Measurements from ENCODE around the gene TSC22D2. TPM values are rescaled to one million over a fixed set of nuclear protein-coding genes. Genes with fewer than 3 reads are reported as not detected.

The TSC22D2 gene
- total and polyA plus RNA-seq, 2 of the 4 experiments (the other 2 are of a cell fraction), result 12.2 to 20.5 TPM

GRCh38 chr3:150436161-150436560 lies 28.1 kb downstream of the TSC22D2 start:
- H2BK5ac ChIP-seq (ENCODE audit: low read depth, low read length, poor library complexity, severe bottlenecking), result no peak overlapping the region
- H2BK20ac ChIP-seq (ENCODE audit: low read depth, low read length), result no peak overlapping the region
- H3K27me3 ChIP-seq (ENCODE audit: control insufficient read depth, insufficient read depth, low read length), result no peaks in the 10 kb centered on the region
- no peak for TF ChIP-seq RCOR1 (IDR thresholded peaks at IDR 0.05; ENCODE audit: insufficient replicate concordance, low read length)
- TF ChIP-seq MXI1 (IDR thresholded peaks at IDR 0.05; ENCODE audit: borderline replicate concordance, low read depth, low read length), result no peak
- no peak for TF ChIP-seq MAFK (IDR thresholded peaks at IDR 0.05; ENCODE audit: low read depth, low read length)
- TF ChIP-seq RFX5 (IDR thresholded peaks at IDR 0.05; ENCODE audit: low read depth, low read length), result no peak
- no peak for TF ChIP-seq SMC3 (IDR thresholded peaks at IDR 0.05; ENCODE audit: low read depth, low read length)
- no peak for TF ChIP-seq CHD1 (IDR thresholded peaks at IDR 0.05; ENCODE audit: low read depth, low read length)
- TF ChIP-seq BHLHE40 (IDR thresholded peaks at IDR 0.05; ENCODE audit: low read depth, low read length), result no peak
- no peak for TF ChIP-seq RAD21 (IDR thresholded peaks at IDR 0.05; ENCODE audit: low read length)
- TF ChIP-seq FOS (IDR thresholded peaks at IDR 0.05; ENCODE audit: low read depth, low read length), result no peak
- no peak for TF ChIP-seq ELK1 (IDR thresholded peaks at IDR 0.05; ENCODE audit: borderline replicate concordance, low read depth, low read length)
- DNase-seq (no peak), ATAC-seq (ENCODE audit: low read depth) (no peak)
- H3K9me1 ChIP-seq (ENCODE audit: insufficient read depth, low read length), result peaks cover 7% of the 10 kb centered on the region; the same call in 1 of the 2 replicates
- peaks cover 69% of the 10 kb centered on the region for H4K20me1 ChIP-seq (ENCODE audit: insufficient read depth, low read length)
- H3K23ac ChIP-seq (ENCODE audit: low read depth, low read length), result no peak overlapping the region
- BruUV-seq (replicated peaks), result no TSS peak
- dilution Hi-C loops (cut with HindIII; ENCODE audit: low sequenced_read_pairs, unreplicated experiment), result no loop called here
- H3K18ac ChIP-seq (ENCODE audit: low read depth, low read length), result no peak overlapping the region
- H3K9ac ChIP-seq (ENCODE audit: low read depth, low read length), result no peak overlapping the region
- H4K5ac ChIP-seq (ENCODE audit: low read depth, low read length), result no peak overlapping the region
- H3K79me1 ChIP-seq (ENCODE audit: low read depth in 1 of 2, low read length in 2 of 2), result peaks cover 0 to 32% of the 10 kb centered on the region in 2 experiments; a peak in 3 of 4 replicates
- no peak overlapping the region for H3K56ac ChIP-seq (ENCODE audit: extremely low read depth, insufficient read depth, low read length)
- H4K8ac ChIP-seq (ENCODE audit: low read depth in 2 of 2, low read length in 2 of 2), result no peak overlapping the region
- H3K4me1 ChIP-seq (ENCODE audit: control insufficient read depth, insufficient read depth, low read length), result peaks cover 6% of the 10 kb centered on the region
- no peak overlapping the region for H2BK120ac ChIP-seq (ENCODE audit: low read depth, low read length)
- H3K4ac ChIP-seq (ENCODE audit: low read depth, low read length), result no peak overlapping the region
- H3K4me2 ChIP-seq (ENCODE audit: low read depth, low read length), result no peak overlapping the region
- H2AK5ac ChIP-seq (ENCODE audit: low read depth, low read length), result no peak overlapping the region
- H2BK15ac ChIP-seq (ENCODE audit: low read depth, low read length), result no peak overlapping the region
- no peak overlapping the region for H2AFZ ChIP-seq (replicated peaks; ENCODE audit: low read length, poor library complexity)
- no peak overlapping the region for H3K4me3 ChIP-seq (ENCODE audit: insufficient read depth, low read depth, low read length)
- no CpG with 5 or more reads among the region's 5 CpGs for WGBS, 2 experiments (ENCODE audit: extremely low coverage in 2 of 2, insufficient read length in 1 of 2)
- no peak overlapping the region for H2AK9ac ChIP-seq (replicated peaks; ENCODE audit: low read depth, low read length, poor library complexity)
- ChIA-PET CTCF (no interaction called here), POLR2A (ENCODE audit: unreplicated experiment) (no interaction called here)
- no peaks in the 10 kb centered on the region for H3K36me3 ChIP-seq (ENCODE audit: control insufficient read depth, insufficient read depth, low read length)
- intact Hi-C loops (cut with micrococcal nuclease), result no loop called here
- H3K14ac ChIP-seq (replicated peaks; ENCODE audit: low read depth, low read length), result no peak overlapping the region
- no peak overlapping the region for H4K91ac ChIP-seq (ENCODE audit: insufficient read depth, low read depth, low read length)
- H3K9me3 ChIP-seq (ENCODE audit: control insufficient read depth, insufficient read depth, low read length), result no peaks in the 10 kb centered on the region
- H3K27ac ChIP-seq (ENCODE audit: insufficient read depth, low read length), result no peak overlapping the region
- in situ Hi-C loops (cut with MboI; ENCODE audit: low sequenced_read_pairs), result no loop called here
